HCT116 (cell line): ENCODE results near the gene LONRF3. TPM values are rescaled to one million over a fixed set of nuclear protein-coding genes. Genes with fewer than 3 reads are reported as not detected.

Experiments
- ATAC-seq: fragments of 200-7000 bp; cut with Tn5 transposase; 2 replicates; pipeline ENCODE4 v1.9.1; 2020; ENCODE audit warnings: mild to moderate bottlenecking, moderate library complexity
- BruUV-seq: library from RNA; stranded (reverse); fragments of 400-500 nt; replicated peaks from 2 replicates; lab custom pipeline; 2021; lab: Mats Ljungman, UMichigan
- CTCF ChIA-PET: fragments of 300-600 bp; sonication (Branson Sonifier 250); formaldehyde crosslinking; loops from one replicate; lab custom pipeline; 2021; ENCODE audit warnings: antibody characterized with exemption; lab: Charles Lee
- POLR2A ChIA-PET: fragments of 300-600, 350-600 bp; sonication (Branson Sonifier 250); formaldehyde crosslinking; loops from one replicate; lab custom pipeline; 2021; ENCODE audit warnings: antibody characterized with exemption; lab: Charles Lee
- RAD21 ChIA-PET, 2 experiments: fragments of 300-600 bp; sonication (Branson Sonifier 250); formaldehyde crosslinking; loops; one replicate each; lab custom pipeline; 2023; ENCODE audit warnings: low total read pairs in 2 of 2; ENCODE audit not compliant: uncharacterized antibody in 2 of 2, unreplicated experiment in 2 of 2, low non-redundant PET in 1 of 2; lab: Charles Lee
- DNase-seq: peaks from one replicate; pipeline ENCODE4 v3.0.0-alpha.2; 2010; ENCODE audit warnings: low read depth, low spot score
- H2AFZ ChIP-seq: fragments of 200-600 bp; shearing (Covaris generic), sonication (generic); 2 replicates; pipeline ENCODE4 v1.6.1; 2017; ENCODE audit warnings: low read depth, mixed run types, mixed read lengths, antibody characterized with exemption, low read length; ENCODE audit not compliant: poor library complexity, severe bottlenecking
- H3K27ac ChIP-seq: 2 replicates; pipeline ENCODE4 v1.5.1; 2012; ENCODE audit warnings: low read depth, low read length
- H3K27me3 ChIP-seq: fragments of 200-600 bp; sonication (generic); 2 replicates; pipeline ENCODE4 v1.6.1; 2016; ENCODE audit warnings: mixed run types, low read length, mixed read lengths; ENCODE audit not compliant: insufficient read depth
- H3K36me3 ChIP-seq, 2 experiments: fragments of 200-500 bp in 1 of 2; fragments of 200-600 bp in 1 of 2; sonication (Bioruptor generic) in 1 of 2; sonication (generic) in 1 of 2; 2 replicates each; pipeline versions ENCODE4 v1.5.1 to v1.6.1; 2014 to 2016; ENCODE audit warnings: low read length in 2 of 2, inconsistent platforms in 1 of 2, mixed read lengths in 1 of 2, mixed run types in 1 of 2; ENCODE audit not compliant: insufficient read depth in 2 of 2, control insufficient read depth in 1 of 2
- H3K4me1 ChIP-seq, 2 experiments: fragments of 200-600 bp in 1 of 2; sonication (generic) in 1 of 2; 2 replicates each; pipeline versions ENCODE4 v1.5.1 to v1.6.1; 2012 to 2017; ENCODE audit warnings: low read length in 2 of 2, inconsistent platforms in 1 of 2, mild to moderate bottlenecking in 1 of 2, mixed read lengths in 1 of 2, mixed run types in 1 of 2, moderate library complexity in 1 of 2; ENCODE audit not compliant: insufficient read depth in 2 of 2, control insufficient read depth in 1 of 2
- H3K4me2 ChIP-seq: fragments of 200-600 bp; sonication (generic); 2 replicates; pipeline ENCODE4 v1.6.1; 2017; ENCODE audit warnings: mixed run types, low read length, mixed read lengths
- H3K4me3 ChIP-seq, 2 experiments: fragments of 200-600 bp in 1 of 2; sonication (generic) in 1 of 2; replicated peaks in 1 of 2; 2 replicates each; pipeline ENCODE4 v1.5.1; 2011 to 2016; ENCODE audit warnings: low read length in 2 of 2, control low read depth in 1 of 2, low read depth in 1 of 2, mild to moderate bottlenecking in 1 of 2, mixed read lengths in 1 of 2, mixed run types in 1 of 2
- H3K79me2 ChIP-seq: fragments of 200-600 bp; sonication (generic); 2 replicates; pipeline ENCODE4 v1.6.1; 2017; ENCODE audit warnings: mild to moderate bottlenecking, mixed run types, low read length, moderate library complexity, mixed read lengths; ENCODE audit not compliant: insufficient read depth
- H3K9ac ChIP-seq: fragments of 200-600 bp; sonication (generic); 2 replicates; pipeline ENCODE4 v1.6.1; 2016; ENCODE audit warnings: low read length, mixed read lengths
- H3K9me2 ChIP-seq: fragments of 200-600 bp; sonication (generic), shearing (Covaris generic); 2 replicates; pipeline ENCODE4 v1.6.1; 2017; ENCODE audit warnings: mixed run types, mild to moderate bottlenecking, moderate library complexity; ENCODE audit not compliant: insufficient read depth
- H3K9me3 ChIP-seq, 2 experiments: fragments of 200-500 bp in 1 of 2; fragments of 200-600 bp in 1 of 2; sonication (Bioruptor generic) in 1 of 2; sonication (generic) in 1 of 2; 2 replicates each; pipeline ENCODE4 v1.6.1; 2014 to 2017; ENCODE audit warnings: low read length in 2 of 2, mixed read lengths in 2 of 2, inconsistent platforms in 1 of 2, low read depth in 1 of 2, mild to moderate bottlenecking in 1 of 2, mixed run types in 1 of 2, moderate library complexity in 1 of 2; ENCODE audit not compliant: control insufficient read depth in 1 of 2, insufficient read depth in 1 of 2
- H4K20me1 ChIP-seq: fragments of 200-600 bp; sonication (generic), shearing (Covaris generic); 2 replicates; pipeline ENCODE4 v1.6.1; 2017; ENCODE audit warnings: mixed run types, mild to moderate bottlenecking, moderate library complexity; ENCODE audit not compliant: insufficient read depth
- FOSL1 ChIP-seq: IDR thresholded peaks from 2 replicates; pipeline ENCODE4 v1.6.1; 2012; ENCODE audit warnings: low read depth
- REST ChIP-seq: IDR thresholded peaks from 2 replicates; pipeline ENCODE4 v1.6.1; 2012; ENCODE audit warnings: low read depth
- SRF ChIP-seq: IDR thresholded peaks from 2 replicates; pipeline ENCODE4 v1.6.1; 2012; ENCODE audit warnings: low read depth
- TCF7L2 ChIP-seq: IDR thresholded peaks from 2 replicates; pipeline ENCODE4 v1.7.0; 2011; ENCODE audit warnings: borderline replicate concordance, inconsistent platforms; ENCODE audit not compliant: insufficient read depth, insufficient read length; ENCODE audit errors: extremely low read depth
- intact Hi-C: fragments of 100-400 bp; cut with micrococcal nuclease; formaldehyde crosslinking; loops from 2 replicates; pipeline ENCODE4 v1.10.0; 2022
- total RNA-seq: library from RNA; stranded (reverse); gene quantifications from one replicate; pipeline ENCODE4 v1.2.1, GENCODE V29; 2021; ENCODE audit not compliant: unreplicated experiment

Gene LONRF3
- total RNA-seq, 1 experiment from 2014 or later, result 3.1 TPM

- no peak overlapping the region for H3K4me2 ChIP-seq
- RAD21 ChIA-PET, result no interaction called here
Measured at GRCh38 chrX:118968031-118968430, 6.4 kb upstream of the LONRF3 start.

More at GRCh38 chrX:118968031-118968430, 6.4 kb upstream of the LONRF3 start:
- Histone ChIP-seq H3K9ac (no peak overlapping the region), H3K36me3 (no peaks in the 10 kb centered on the region), H3K79me2 (no peaks in the 10 kb centered on the region), H3K9me2 (no peaks in the 10 kb centered on the region), H3K4me3 (no peak overlapping the region), H3K4me1 (peaks cover 0 to 5% of the 10 kb centered on the region in 2 experiments; a peak in 1 of 4 replicates), H3K27ac (no peak overlapping the region), H4K20me1 (no peaks in the 10 kb centered on the region), H3K9me3 (no peaks in the 10 kb centered on the region), H3K27me3 (no peaks in the 10 kb centered on the region), H2AFZ (no peak overlapping the region)
- POLR2A ChIA-PET, result no interaction called here
- CTCF ChIA-PET, result no interaction called here
- DNase-seq (no peak), ATAC-seq (no peak)
- TF ChIP-seq SRF (no peak), TCF7L2 (no peak), FOSL1 (no peak), REST (no peak)
- intact Hi-C loops, result no loop called here
- BruUV-seq, result no TSS peak
